Measurements from ENCODE around the gene MACROH2A2.

Gene MACROH2A2

DNA sequence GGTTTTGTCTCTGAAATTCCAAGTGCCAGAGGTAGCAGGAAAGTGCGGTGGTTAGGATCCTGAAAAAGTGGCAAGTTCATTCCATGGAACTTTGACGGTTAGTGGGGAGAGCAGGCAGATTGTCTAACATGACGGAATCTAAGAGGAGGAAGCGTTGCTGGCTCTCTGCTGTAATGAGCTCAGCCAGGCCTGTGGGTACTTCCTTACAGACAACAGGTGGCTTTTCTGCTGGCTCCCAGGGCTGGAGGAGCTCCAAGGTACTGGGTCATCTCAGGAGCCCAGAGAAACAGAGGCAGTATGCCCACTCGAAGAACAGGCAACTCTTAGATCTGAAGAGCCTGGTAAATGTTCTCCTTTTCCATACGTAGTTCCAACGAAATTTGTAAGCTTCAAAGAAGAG lies 83.0 kb downstream of the MACROH2A2 start:
- H3K4me3 ChIP-seq (ENCODE audit: low read length), result no peak overlapping the region
- H3K9me3 ChIP-seq (ENCODE audit: control insufficient read depth, low read depth, low read length), result no peaks in the 10 kb centered on the region
- no peaks in the 10 kb centered on the region for H3K36me3 ChIP-seq (ENCODE audit: control insufficient read depth, low read depth, low read length)
- no peak overlapping the region for H3K9ac ChIP-seq (ENCODE audit: low read length)
- peaks cover 5% of the 10 kb centered on the region for H3K4me1 ChIP-seq (ENCODE audit: control insufficient read depth, low read depth, low read length)
- H3K27me3 ChIP-seq (ENCODE audit: control insufficient read depth, insufficient read depth, low read length), result peaks cover 32% of the 10 kb centered on the region
- H3K27ac ChIP-seq (ENCODE audit: low read length), result no peak overlapping the region

DNA sequence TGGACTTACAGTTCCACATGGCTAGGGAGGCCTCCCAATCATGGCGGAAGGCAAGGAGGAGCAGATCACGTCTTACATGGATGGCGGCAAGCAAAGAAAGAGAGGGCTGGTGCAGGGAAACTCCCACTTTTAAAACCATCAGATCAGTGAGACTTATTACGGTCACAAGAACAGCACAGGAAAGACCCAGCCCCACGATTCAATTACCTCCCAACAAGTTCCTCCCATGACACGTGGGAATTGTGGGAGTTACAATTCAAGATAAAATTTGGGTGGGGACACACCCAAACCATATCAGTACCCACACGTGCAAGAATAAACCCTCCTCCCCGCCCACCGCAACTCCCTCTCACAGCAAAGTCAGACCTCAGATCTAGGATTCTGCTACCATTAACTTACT lies 84.5 kb downstream of the MACROH2A2 start:
- Histone ChIP-seq H3K36me3 (ENCODE audit: control insufficient read depth, low read depth, low read length) (no peaks in the 10 kb centered on the region), H3K4me1 (ENCODE audit: control insufficient read depth, low read depth, low read length) (peaks cover 5% of the 10 kb centered on the region), H3K27ac (ENCODE audit: low read length) (no peak overlapping the region), H3K27me3 (ENCODE audit: control insufficient read depth, insufficient read depth, low read length) (peaks cover 18% of the 10 kb centered on the region), H3K9me3 (ENCODE audit: control insufficient read depth, low read depth, low read length) (no peaks in the 10 kb centered on the region), H3K4me3 (ENCODE audit: low read length) (no peak overlapping the region), H3K9ac (ENCODE audit: low read length) (no peak overlapping the region)

DNA sequence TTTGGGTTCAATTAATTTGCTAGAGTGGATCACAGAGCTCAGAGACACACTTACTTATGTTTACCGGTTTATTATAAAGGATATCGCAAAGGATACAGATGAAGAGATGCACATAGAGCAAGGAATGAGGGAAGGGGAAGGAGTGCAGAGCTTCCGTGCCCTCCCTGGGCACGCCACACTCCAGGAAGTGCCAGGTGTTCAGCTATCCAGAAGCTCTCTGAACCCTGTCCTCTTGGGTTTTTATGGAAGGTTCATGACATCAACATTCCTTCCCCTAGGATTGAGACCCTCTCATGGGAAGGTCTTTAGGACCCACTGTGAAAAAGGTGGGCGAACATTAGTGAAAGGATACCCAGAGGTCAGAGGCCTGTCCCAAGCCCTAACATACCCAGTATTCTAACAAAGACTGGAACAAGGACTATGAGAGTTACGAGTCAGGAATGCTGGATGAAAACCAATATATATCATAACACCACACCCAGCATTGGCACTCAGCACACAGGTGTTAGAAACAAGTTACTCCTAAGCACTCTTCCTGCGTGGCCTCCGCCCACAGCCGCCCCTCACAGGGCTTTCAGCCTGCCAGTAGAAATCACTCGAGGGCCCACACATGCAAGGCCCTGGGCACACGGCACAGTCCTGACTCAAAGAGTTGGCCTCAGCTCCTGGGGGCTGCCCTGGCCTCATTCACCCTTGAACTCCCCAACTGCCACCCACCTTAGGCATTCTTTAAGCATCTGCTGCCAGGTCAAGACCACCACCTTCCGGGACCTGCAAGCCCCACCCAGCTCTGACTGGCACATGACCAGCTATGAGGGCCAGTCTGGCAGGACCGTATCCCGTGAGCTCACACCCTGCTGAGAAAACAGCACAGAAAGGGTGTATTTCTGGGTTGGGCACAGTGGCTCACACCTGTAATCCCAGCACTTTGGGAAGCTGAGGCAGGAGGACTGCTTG lies 85.6 kb downstream of the MACROH2A2 start:
- Histone ChIP-seq H3K9ac (ENCODE audit: low read length) (no peak overlapping the region), H3K27ac (ENCODE audit: low read length) (no peak overlapping the region), H3K9me3 (ENCODE audit: control insufficient read depth, low read depth, low read length) (no peaks in the 10 kb centered on the region)

DNA sequence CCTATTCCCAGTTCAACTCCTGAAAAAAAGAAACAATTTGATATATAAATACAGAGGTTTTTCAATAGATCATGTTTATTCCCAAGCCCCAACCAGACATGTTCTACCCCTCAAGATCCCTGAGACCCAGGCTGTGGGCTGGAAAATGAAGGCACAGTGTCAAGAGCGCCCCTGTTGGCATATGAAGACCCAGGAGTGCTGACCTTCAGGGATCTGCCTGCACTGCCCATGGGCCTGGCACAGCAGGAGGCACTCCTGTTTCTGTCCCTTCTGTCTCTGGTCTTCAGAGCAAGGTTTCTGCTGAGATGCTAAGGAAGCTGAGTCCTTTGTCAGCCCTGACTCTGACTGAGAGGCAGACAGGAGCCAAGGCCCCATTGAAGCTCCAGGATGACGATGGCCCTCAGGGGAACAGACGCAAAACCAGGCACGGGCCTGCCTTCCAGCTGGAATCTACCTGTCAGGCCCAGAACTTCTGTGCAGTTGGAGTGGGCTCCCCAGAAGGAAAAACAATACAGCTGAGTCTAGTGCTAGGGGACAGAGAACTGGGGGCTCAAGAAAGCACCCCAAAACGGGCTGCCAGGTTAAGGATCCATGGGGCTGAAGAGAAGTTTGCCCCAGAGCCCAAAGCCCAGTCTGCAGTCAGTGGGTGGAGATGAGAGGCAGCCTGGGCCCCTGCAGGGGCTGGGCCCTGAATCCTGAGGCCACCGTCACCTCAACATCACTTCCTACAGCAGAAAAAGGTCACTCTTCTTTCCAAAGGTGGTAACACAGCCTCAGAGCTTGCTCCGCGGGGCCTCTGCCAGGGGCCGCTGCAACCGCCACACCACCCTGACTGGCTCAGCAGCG lies 86.7 kb downstream of the MACROH2A2 start:
- Histone ChIP-seq H3K27me3 (ENCODE audit: control insufficient read depth, insufficient read depth, low read length) (no peaks in the 10 kb centered on the region), H3K27ac (ENCODE audit: low read length) (no peak overlapping the region), H3K4me1 (ENCODE audit: control insufficient read depth, low read depth, low read length) (no peaks in the 10 kb centered on the region), H3K4me3 (ENCODE audit: low read length) (no peak overlapping the region), H3K9ac (ENCODE audit: low read length) (no peak overlapping the region), H3K9me3 (ENCODE audit: control insufficient read depth, low read depth, low read length) (no peaks in the 10 kb centered on the region), H3K36me3 (ENCODE audit: control insufficient read depth, low read depth, low read length) (no peaks in the 10 kb centered on the region)

More for the DNA sequence above, 85.6 kb downstream of the MACROH2A2 start:
- no peak overlapping the region for H3K4me3 ChIP-seq (ENCODE audit: low read length)
- peaks cover 9% of the 10 kb centered on the region for H3K27me3 ChIP-seq (ENCODE audit: control insufficient read depth, insufficient read depth, low read length)
- no peaks in the 10 kb centered on the region for H3K36me3 ChIP-seq (ENCODE audit: control insufficient read depth, low read depth, low read length)
- H3K4me1 ChIP-seq (ENCODE audit: control insufficient read depth, low read depth, low read length), result peaks cover 2% of the 10 kb centered on the region

DNA sequence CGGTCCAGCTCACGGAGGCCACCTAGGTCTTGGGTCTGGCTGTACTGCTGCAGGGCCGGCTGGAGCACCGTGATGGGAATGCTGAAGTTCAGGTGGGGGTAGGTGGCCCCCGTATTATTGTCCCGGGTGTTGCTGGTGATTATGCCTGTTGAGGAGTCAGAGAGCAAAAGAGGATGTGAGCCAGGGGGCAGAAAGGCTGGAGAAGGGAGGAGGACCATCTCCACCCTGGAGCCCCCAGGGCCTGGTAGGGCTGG lies 87.3 kb downstream of the MACROH2A2 start:
- peaks cover 1% of the 10 kb centered on the region for H3K27me3 ChIP-seq (ENCODE audit: control insufficient read depth, insufficient read depth, low read length)
- H3K9ac ChIP-seq (ENCODE audit: low read length), result no peak overlapping the region
- H3K36me3 ChIP-seq (ENCODE audit: control insufficient read depth, low read depth, low read length), result no peaks in the 10 kb centered on the region
- no peak overlapping the region for H3K4me3 ChIP-seq (ENCODE audit: low read length)
- H3K9me3 ChIP-seq (ENCODE audit: control insufficient read depth, low read depth, low read length), result no peaks in the 10 kb centered on the region
- peaks cover 3% of the 10 kb centered on the region for H3K4me1 ChIP-seq (ENCODE audit: control insufficient read depth, low read depth, low read length)
- no peak overlapping the region for H3K27ac ChIP-seq (ENCODE audit: low read length)

DNA sequence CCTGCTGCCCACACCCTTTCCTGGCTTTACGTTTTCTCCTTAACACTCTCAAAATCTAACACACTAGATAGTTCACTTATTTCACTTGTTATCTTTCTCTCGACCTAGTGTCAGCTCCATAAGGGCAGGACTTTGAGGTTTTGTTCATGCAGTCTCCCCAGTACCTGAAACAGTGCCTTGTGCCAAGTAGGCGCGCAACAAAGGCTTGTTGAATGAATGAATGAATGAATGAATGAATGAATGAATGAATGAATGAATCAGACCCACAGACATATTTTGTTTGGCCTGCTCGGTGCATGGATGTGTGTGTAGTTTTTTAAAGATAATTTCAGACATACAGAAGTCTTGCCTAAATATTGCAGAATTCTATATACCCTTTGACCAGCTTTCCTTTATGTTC lies 87.7 kb downstream of the MACROH2A2 start:
- Histone ChIP-seq H3K27ac (ENCODE audit: low read length) (no peak overlapping the region), H3K4me1 (ENCODE audit: control insufficient read depth, low read depth, low read length) (peaks cover 5% of the 10 kb centered on the region), H3K9ac (ENCODE audit: low read length) (no peak overlapping the region), H3K27me3 (ENCODE audit: control insufficient read depth, insufficient read depth, low read length) (peaks cover 5% of the 10 kb centered on the region), H3K4me3 (ENCODE audit: low read length) (no peak overlapping the region), H3K36me3 (ENCODE audit: control insufficient read depth, low read depth, low read length) (no peaks in the 10 kb centered on the region), H3K9me3 (ENCODE audit: control insufficient read depth, low read depth, low read length) (no peaks in the 10 kb centered on the region)

DNA sequence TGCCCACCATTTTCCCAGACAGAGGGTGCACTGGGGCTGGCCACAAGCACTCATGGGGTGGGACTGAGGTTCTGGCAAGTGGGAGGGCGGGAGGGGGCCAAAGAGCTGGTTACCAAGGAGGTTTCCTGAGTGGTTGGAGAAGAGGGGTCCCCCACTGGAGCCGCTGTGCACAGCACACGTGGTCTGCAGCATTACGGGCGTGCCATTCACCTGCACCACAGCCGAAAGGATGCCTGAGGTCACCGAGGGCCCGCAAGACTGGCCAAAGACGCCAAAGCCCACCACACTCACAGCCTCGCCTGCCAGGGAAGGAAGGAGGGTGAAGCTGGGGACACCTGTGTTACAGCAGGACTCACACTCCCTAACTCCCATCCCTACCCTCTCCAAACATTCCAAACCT lies 89.9 kb downstream of the MACROH2A2 start:
- Histone ChIP-seq H3K36me3 (ENCODE audit: control insufficient read depth, low read depth, low read length) (no peaks in the 10 kb centered on the region), H3K4me3 (ENCODE audit: low read length) (no peak overlapping the region), H3K4me1 (ENCODE audit: control insufficient read depth, low read depth, low read length) (peaks cover 11% of the 10 kb centered on the region), H3K9ac (ENCODE audit: low read length) (no peak overlapping the region), H3K9me3 (ENCODE audit: control insufficient read depth, low read depth, low read length) (no peaks in the 10 kb centered on the region), H3K27me3 (ENCODE audit: control insufficient read depth, insufficient read depth, low read length) (peaks cover 5% of the 10 kb centered on the region), H3K27ac (ENCODE audit: low read length) (no peak overlapping the region)

DNA sequence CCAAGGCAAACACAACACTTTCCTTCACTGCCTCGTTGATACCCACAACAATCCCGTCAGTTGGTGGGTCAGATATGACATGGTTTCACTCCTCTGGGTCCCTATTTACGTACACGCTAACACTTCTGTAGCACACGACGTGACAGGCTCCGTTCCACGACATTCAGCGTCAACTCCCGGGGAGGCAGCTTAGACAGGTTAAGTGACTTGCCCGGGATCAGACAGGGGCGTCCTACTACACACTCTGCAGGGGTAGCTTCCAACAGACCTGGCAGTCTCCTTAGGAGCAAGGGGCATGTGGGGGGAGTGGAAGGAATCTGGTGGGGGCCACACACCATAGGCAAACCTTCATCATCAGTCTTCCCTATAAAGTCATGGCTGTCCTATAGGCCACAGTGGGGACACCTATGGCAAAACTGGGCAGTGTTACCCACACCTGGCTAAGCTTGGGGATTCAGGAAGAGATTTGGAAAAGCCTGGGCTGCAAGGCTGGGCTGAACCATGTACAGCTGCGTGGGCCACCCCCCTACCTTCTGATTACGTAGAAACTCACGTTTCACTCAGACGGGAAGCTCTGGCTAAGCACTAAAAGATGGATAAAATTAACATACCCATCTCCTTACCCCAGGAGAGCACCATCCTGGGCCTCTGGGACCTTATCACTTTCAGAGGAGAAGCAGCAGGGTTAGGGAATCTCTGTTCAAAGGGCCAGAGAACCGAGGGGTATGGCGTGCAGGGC lies 91.9 kb downstream of the MACROH2A2 start:
- no peaks in the 10 kb centered on the region for H3K9me3 ChIP-seq (ENCODE audit: control insufficient read depth, low read depth, low read length)
- peak overlapping the region; percentile 75 for H3K9ac ChIP-seq (ENCODE audit: low read length)
- H3K4me3 ChIP-seq (ENCODE audit: low read length), result peak overlapping the region; percentile 51
- H3K27ac ChIP-seq (ENCODE audit: low read length), result no peak overlapping the region
- H3K4me1 ChIP-seq (ENCODE audit: control insufficient read depth, low read depth, low read length), result peaks cover 11% of the 10 kb centered on the region
- H3K36me3 ChIP-seq (ENCODE audit: control insufficient read depth, low read depth, low read length), result peaks cover under 1% of the 10 kb centered on the region
- peaks cover 5% of the 10 kb centered on the region for H3K27me3 ChIP-seq (ENCODE audit: control insufficient read depth, insufficient read depth, low read length)

DNA sequence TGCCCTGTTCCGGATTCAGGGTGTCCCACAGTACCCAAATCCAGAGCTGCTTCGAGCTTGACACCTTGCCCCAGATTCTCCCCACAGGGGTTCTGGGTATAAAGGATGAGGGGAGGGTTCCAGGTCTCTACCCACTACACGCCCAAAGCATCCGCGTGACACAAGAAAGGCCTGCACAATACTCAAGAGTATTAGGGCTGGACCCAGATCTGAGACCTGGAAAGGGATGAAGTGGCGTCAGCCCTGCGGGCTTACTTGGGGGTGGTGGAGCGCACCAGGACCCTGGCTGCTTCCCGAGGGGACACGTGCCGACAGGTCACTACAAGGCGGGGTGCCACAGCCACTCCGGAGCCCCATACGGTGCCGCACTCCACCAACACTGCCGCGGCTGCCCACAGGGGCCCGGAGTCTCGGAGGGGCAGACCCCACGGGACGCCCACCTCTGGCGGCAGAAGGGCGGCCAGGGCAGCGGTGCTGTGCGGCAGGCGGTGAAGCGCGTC lies 92.6 kb downstream of the MACROH2A2 start:
- Histone ChIP-seq H3K9me3 (ENCODE audit: control insufficient read depth, low read depth, low read length) (no peaks in the 10 kb centered on the region), H3K4me1 (ENCODE audit: control insufficient read depth, low read depth, low read length) (peaks cover 11% of the 10 kb centered on the region), H3K27me3 (ENCODE audit: control insufficient read depth, insufficient read depth, low read length) (peaks cover 5% of the 10 kb centered on the region), H3K4me3 (ENCODE audit: low read length) (peak overlapping the region; percentile 51), H3K36me3 (ENCODE audit: control insufficient read depth, low read depth, low read length) (peaks cover 6% of the 10 kb centered on the region), H3K9ac (ENCODE audit: low read length) (peak overlapping the region; percentile 75), H3K27ac (ENCODE audit: low read length) (no peak overlapping the region)

DNA sequence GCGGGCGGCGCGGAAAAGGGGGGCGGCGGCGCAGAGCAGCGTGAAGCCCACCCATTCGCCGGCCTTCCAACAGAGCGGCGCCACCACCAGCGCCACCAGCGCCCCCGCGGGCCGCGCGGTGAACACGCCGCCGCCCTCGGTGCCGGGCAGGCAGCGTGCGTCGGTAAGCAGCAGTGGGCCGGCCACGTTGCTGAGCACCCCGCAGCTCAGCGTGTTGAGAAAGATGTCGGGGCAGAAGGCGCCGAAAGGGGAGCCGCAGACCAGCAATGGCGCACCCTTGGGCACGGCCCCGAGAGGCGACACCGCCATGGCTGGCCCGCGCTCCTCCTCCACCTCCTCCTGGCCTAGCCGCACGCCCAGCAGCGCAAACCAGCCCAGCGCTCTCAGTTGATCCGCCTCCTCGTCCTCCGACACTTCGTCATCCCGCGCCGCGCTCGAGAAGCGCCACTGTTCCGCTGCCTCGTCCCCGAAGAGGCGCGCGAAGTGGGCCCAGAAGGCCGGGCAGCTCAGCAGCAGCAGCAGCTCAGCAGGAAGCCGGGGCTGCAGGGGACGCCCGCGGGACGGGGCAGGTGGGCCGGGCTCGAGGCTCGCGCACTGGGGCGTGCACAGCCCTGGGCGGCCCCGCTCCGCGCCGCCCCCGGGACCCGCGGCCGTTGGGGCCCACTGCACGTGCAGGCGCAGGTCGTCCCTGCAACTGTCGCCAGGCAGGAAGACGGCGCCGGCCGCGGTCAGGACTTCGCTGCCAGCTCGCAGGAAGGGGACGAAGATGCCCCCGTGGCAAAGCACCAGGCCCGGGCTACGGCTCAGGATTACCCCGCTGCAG lies 93.2 kb downstream of the MACROH2A2 start:
- Histone ChIP-seq H3K27me3 (ENCODE audit: control insufficient read depth, insufficient read depth, low read length) (peaks cover 5% of the 10 kb centered on the region), H3K9ac (ENCODE audit: low read length) (peak overlapping the region; percentile 75), H3K9me3 (ENCODE audit: control insufficient read depth, low read depth, low read length) (no peaks in the 10 kb centered on the region), H3K4me1 (ENCODE audit: control insufficient read depth, low read depth, low read length) (peaks cover 11% of the 10 kb centered on the region), H3K27ac (ENCODE audit: low read length) (no peak overlapping the region), H3K4me3 (ENCODE audit: low read length) (peak overlapping the region; percentile 51), H3K36me3 (ENCODE audit: control insufficient read depth, low read depth, low read length) (peaks cover 13% of the 10 kb centered on the region)

All from iPS-18a (cell line).